GM19099 (cell line): ENCODE results near the gene UBR3.

Source experiments
- POLR2A ChIP-seq: IDR thresholded peaks from 3 replicates; pipeline ENCODE4 v1.6.1; 2011; ENCODE audit warnings: low read depth; ENCODE audit not compliant: insufficient read length; ENCODE audit errors: extremely low read depth

UBR3 gene

GRCh38 chr2:170123593-170123992 lies 296.3 kb downstream of the UBR3 start:
- no peak for TF ChIP-seq POLR2A
